D341Med (cell line): ENCODE data around the gene DAP.
"Not testable (repeated sequence)": the region's sequence is repeated elsewhere in the genome, so short reads cannot be mapped to it uniquely, and the experiment has no call there.

Experiments
- DNase-seq: peaks from one replicate; pipeline ENCODE4 v3.0.0; 2012; ENCODE audit warnings: low spot score

DAP gene

GRCh38 chr5:10653043-10653442, 108.0 kb downstream of the DAP start:
- DNase-seq = no peak

GRCh38 chr5:10652606-10653005, 108.4 kb downstream of the DAP start:
- DNase-seq = no peak

- DNase-seq = no peak
These were observed 108.9 kb downstream of the DAP start for GRCh38 chr5:10652151-10652550.

- no peak for DNase-seq
These were observed 111.2 kb downstream of the DAP start for GRCh38 chr5:10649666-10650380.

GRCh38 chr5:10648806-10649665, 112.0 kb downstream of the DAP start:
- DNase-seq = no peak

GRCh38 chr5:10647640-10648039, 113.4 kb downstream of the DAP start:
- no peak for DNase-seq

- DNase-seq = no peak
These were observed 115.4 kb downstream of the DAP start for GRCh38 chr5:10645671-10646070.

- DNase-seq = no peak
These were observed 115.9 kb downstream of the DAP start for GRCh38 chr5:10645146-10645545.

GRCh38 chr5:10644192-10644591, 116.8 kb downstream of the DAP start:
- no peak for DNase-seq

GRCh38 chr5:10642367-10642766, 118.7 kb downstream of the DAP start:
- no peak for DNase-seq

GRCh38 chr5:10639846-10640368, 121.1 kb downstream of the DAP start:
- DNase-seq = no peak

GRCh38 chr5:10638723-10639122, 122.3 kb downstream of the DAP start:
- DNase-seq = not testable (repeated sequence)

- no peak for DNase-seq
These were observed 123.1 kb downstream of the DAP start for GRCh38 chr5:10637944-10638343.

GRCh38 chr5:10636363-10637142, 124.5 kb downstream of the DAP start:
- DNase-seq = no peak

- no peak for DNase-seq
These were observed 125.1 kb downstream of the DAP start for GRCh38 chr5:10635867-10636350.

GRCh38 chr5:10635257-10635866, 125.7 kb downstream of the DAP start:
- DNase-seq = no peak

GRCh38 chr5:10634562-10634961, 126.5 kb downstream of the DAP start:
- DNase-seq = no peak

GRCh38 chr5:10634050-10634449, 127.0 kb downstream of the DAP start:
- DNase-seq = no peak

- DNase-seq = no peak
These were observed 127.6 kb downstream of the DAP start for GRCh38 chr5:10633271-10634049.

GRCh38 chr5:10632110-10632761, 128.8 kb downstream of the DAP start:
- no peak for DNase-seq
